Activated T-cell treated with anti-CD3 and anti-CD28 coated beads, Interleukin-2, amount 50 U/mL, for 4 hours (primary cell): Measurements from ENCODE around the gene MFSD6. TPM values are rescaled to one million over a fixed set of nuclear protein-coding genes. Genes with fewer than 3 reads are reported as not detected.
"Not testable (repeated sequence)": the region's sequence is repeated elsewhere in the genome, so short reads cannot be mapped to it uniquely, and the experiment has no call there.

Experiments
- ATAC-seq, 2 donors: fragments of 200-7000 bp; cut with Tn5 transposase; one replicate each; pipeline ENCODE4 v1.10.0; 2021
- DNase-seq: peaks from one replicate; pipeline ENCODE4 v3.0.0-alpha.2; 2020
- H3K27me3 Mint-ChIP-seq: one replicate; pipeline ENCODE4 v1.8.0; 2021; ENCODE audit warnings: low read depth, mixed read lengths
- H3K36me3 Mint-ChIP-seq: one replicate; pipeline ENCODE4 v1.8.0; 2022; ENCODE audit warnings: mixed read lengths; ENCODE audit not compliant: insufficient read depth
- H3K4me1 Mint-ChIP-seq: one replicate; pipeline ENCODE4 v1.8.0; 2021; ENCODE audit warnings: low read depth, mixed read lengths
- H3K4me3 Mint-ChIP-seq: one replicate; pipeline ENCODE4 v1.8.0; 2021; ENCODE audit warnings: mild to moderate bottlenecking, moderate library complexity, mixed read lengths
- H3K9me3 Mint-ChIP-seq: one replicate; pipeline ENCODE4 v1.8.0; 2021; ENCODE audit warnings: mixed read lengths
- total RNA-seq, 3 donors: library from RNA; stranded (reverse); gene quantifications; one replicate each; pipeline ENCODE4 v1.2.1, GENCODE V29; 2021

MFSD6 gene
- total RNA-seq, 3 donors from 2014 or later: 38.2 to 42.1 (median 41.0) TPM

DNA sequence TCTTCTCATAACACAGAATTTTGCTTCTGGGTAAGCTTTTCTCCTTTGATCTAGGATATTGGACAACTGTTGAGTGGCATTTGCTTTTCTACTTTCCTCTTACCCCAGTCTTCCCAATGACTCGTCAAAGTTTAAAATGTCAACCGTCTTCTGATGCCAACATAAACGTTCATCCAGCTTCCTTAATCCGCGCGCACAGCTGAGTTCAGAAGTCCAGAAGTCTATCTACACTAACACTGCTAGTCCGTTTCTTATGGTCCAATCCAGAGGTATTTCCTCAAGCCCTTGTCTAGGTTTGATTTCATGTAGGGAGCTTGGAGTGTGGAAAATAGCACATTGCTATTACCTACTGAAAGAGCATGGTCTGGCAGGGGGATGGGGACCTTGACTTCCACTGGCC, 48.7 kb downstream of the MFSD6 start:
- ATAC-seq (no peak), DNase-seq (no peak)
- peaks cover 41% of the 10 kb centered on the region for H3K36me3 Mint-ChIP-seq
- no peaks in the 10 kb centered on the region for H3K27me3 Mint-ChIP-seq
- no peak overlapping the region for H3K4me3 Mint-ChIP-seq
- H3K9me3 Mint-ChIP-seq: no peaks in the 10 kb centered on the region
- H3K4me1 Mint-ChIP-seq: peaks cover 45% of the 10 kb centered on the region

DNA sequence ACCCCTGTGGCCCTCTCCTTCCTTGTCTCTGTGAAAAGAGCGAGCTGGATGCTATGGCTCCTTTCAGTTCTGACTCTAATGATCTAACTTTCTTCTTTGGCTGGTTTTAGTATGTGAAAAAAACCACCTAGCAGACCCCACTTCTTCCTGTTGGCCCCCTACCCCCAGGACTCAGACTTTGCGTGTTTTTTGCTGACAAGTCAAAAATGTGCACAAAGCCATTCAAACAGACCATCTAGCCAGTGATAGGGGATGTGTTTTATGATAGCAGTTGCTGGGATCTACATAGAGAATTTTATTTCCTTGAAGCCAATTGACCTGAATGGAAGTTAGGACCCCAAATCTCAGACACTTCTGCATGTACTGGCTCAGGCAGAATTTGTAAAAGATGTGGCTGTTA, 49.1 kb downstream of the MFSD6 start:
- no peaks in the 10 kb centered on the region for H3K9me3 Mint-ChIP-seq
- H3K4me3 Mint-ChIP-seq: no peak overlapping the region
- H3K4me1 Mint-ChIP-seq: peaks cover 46% of the 10 kb centered on the region
- no peaks in the 10 kb centered on the region for H3K27me3 Mint-ChIP-seq
- peaks cover 41% of the 10 kb centered on the region for H3K36me3 Mint-ChIP-seq
- no peak for DNase-seq
- ATAC-seq: no peak

DNA sequence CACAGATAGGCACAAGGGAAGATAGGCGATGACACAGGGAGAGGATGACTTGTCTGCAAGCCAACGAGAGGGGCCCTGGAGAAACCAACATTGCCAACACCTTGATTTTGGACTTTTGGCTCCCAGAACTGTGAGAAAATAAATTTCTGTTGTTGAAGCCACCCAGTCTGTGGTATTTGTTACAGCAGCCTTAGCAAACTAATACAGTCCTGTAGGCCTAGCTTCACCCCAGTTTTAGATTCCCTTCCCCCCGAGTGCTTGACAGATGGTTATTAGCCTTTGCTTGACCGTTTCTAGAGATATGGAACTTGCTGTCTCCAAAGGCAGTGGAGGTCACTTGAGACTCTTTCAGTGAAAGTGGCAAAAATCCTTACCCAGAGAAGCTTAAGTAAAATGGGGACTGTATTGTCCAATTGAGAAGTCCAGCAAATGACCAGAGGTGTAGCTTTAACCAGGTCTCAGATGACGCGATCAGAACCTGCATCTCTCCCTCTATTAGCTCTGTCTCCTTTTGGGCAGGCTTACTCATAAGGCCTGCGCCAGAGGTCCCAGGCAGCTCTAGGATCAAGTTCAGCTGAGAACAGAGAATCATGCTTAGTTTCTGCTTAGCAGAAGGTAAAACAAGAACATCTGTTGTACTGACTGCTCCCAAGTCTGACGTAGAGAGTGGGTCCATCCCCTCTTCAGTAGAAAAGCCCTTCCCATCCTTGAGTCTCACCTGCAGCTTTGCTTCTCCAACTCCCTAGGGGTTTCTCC, 50.4 kb downstream of the MFSD6 start:
- ATAC-seq (no peak), DNase-seq (no peak)
- Mint-ChIP-seq H3K9me3 (no peaks in the 10 kb centered on the region), H3K4me3 (no peak overlapping the region), H3K27me3 (no peaks in the 10 kb centered on the region), H3K36me3 (peaks cover 39% of the 10 kb centered on the region), H3K4me1 (peaks cover 45% of the 10 kb centered on the region)

GRCh38 chr2:190459881-190460280, 51.7 kb downstream of the MFSD6 start:
- Mint-ChIP-seq H3K27me3 (no peaks in the 10 kb centered on the region), H3K4me1 (peaks cover 56% of the 10 kb centered on the region), H3K36me3 (peaks cover 33% of the 10 kb centered on the region), H3K9me3 (no peaks in the 10 kb centered on the region), H3K4me3 (no peak overlapping the region)
- ATAC-seq (no peak), DNase-seq (no peak)

DNA sequence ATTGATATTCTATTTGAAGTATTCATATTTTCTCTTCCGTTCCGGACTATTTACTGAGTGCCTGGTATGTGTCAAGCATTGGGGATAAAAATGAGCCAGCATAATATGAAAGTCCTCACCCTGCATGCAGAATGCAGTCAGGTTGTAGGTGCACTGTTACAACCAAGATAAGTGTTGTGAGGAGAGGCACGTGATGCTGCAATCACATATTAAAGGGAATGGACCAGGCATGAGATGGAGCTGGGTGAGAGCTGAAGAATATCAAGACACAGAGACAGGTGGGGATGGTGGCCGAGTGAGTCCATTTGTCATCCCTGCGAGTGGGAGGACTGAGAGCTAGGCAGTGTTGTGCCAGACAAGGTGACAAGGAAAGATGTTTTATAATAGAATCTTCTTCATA, 52.3 kb downstream of the MFSD6 start:
- Mint-ChIP-seq H3K9me3 (no peaks in the 10 kb centered on the region), H3K4me1 (peaks cover 57% of the 10 kb centered on the region), H3K27me3 (no peaks in the 10 kb centered on the region), H3K36me3 (peaks cover 31% of the 10 kb centered on the region), H3K4me3 (no peak overlapping the region)
- DNase-seq (no peak), ATAC-seq (no peak)

DNA sequence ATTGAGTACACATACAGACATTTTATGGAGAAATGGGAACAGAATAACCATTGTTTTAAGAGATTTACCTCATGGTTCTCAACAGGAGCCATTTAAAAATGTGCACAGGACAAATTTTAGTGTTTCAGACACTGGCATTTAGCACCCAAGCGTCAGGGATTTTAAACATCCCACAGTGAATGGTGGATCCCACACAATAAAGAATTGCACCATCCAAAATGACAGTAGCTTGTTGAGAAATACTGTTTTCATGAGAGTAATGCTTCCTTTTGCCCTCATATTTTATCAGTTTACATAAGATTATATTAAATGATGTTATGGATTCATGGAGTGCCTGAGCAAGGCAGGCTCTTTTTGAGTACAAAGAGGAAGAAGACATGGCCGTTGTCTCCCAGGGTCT, 54.0 kb downstream of the MFSD6 start:
- no peaks in the 10 kb centered on the region for H3K27me3 Mint-ChIP-seq
- H3K4me1 Mint-ChIP-seq: peaks cover 67% of the 10 kb centered on the region
- no peak overlapping the region for H3K4me3 Mint-ChIP-seq
- no peak for ATAC-seq
- H3K9me3 Mint-ChIP-seq: no peaks in the 10 kb centered on the region
- peaks cover 32% of the 10 kb centered on the region for H3K36me3 Mint-ChIP-seq
- DNase-seq: no peak

GRCh38 chr2:190462611-190463010, 54.5 kb downstream of the MFSD6 start:
- no peak for ATAC-seq
- no peak for DNase-seq
- Mint-ChIP-seq H3K27me3 (no peaks in the 10 kb centered on the region), H3K36me3 (peaks cover 32% of the 10 kb centered on the region), H3K9me3 (no peaks in the 10 kb centered on the region), H3K4me1 (peaks cover 68% of the 10 kb centered on the region), H3K4me3 (no peak overlapping the region)

GRCh38 chr2:190465060-190465459, 56.9 kb downstream of the MFSD6 start:
- no peak overlapping the region for H3K4me3 Mint-ChIP-seq
- DNase-seq (no peak), ATAC-seq (no peak)
- H3K4me1 Mint-ChIP-seq: peaks cover 74% of the 10 kb centered on the region
- H3K36me3 Mint-ChIP-seq: peaks cover 33% of the 10 kb centered on the region
- H3K27me3 Mint-ChIP-seq: no peaks in the 10 kb centered on the region
- H3K9me3 Mint-ChIP-seq: no peaks in the 10 kb centered on the region

- peaks cover 66% of the 10 kb centered on the region for H3K4me1 Mint-ChIP-seq
- DNase-seq: no peak
- ATAC-seq: no peak
- H3K27me3 Mint-ChIP-seq: no peaks in the 10 kb centered on the region
- no peak overlapping the region for H3K4me3 Mint-ChIP-seq
- H3K9me3 Mint-ChIP-seq: no peaks in the 10 kb centered on the region
- peaks cover 42% of the 10 kb centered on the region for H3K36me3 Mint-ChIP-seq
Measured at GRCh38 chr2:190466819-190467446, 58.8 kb downstream of the MFSD6 start.

- peaks cover 4% of the 10 kb centered on the region for H3K9me3 Mint-ChIP-seq
- H3K27me3 Mint-ChIP-seq: no peaks in the 10 kb centered on the region
- no peak overlapping the region for H3K4me3 Mint-ChIP-seq
- peaks cover 60% of the 10 kb centered on the region for H3K4me1 Mint-ChIP-seq
- ATAC-seq: no peak
- DNase-seq: no peak
- peaks cover 45% of the 10 kb centered on the region for H3K36me3 Mint-ChIP-seq
Measured at GRCh38 chr2:190467575-190468083, 59.5 kb downstream of the MFSD6 start.

DNA sequence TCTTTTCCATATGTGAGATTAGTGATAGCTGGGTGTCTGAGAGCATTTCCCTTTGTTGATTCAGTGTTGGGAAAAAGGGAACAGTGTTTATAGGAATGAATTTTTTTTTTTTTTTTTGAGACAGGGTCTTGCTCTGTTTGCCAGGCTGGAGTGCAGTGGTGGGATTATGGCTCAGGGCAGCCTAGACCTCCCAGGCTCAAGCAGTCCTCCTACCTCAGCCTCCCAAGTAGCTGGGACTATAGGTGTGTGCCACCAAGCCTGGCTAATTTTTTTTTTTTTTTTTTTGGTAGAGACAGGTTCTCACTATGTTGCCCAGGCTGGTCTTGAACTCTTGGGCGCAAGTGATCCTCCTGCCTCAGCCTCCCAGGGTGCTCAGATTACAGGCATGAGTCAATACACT, 60.2 kb downstream of the MFSD6 start:
- H3K36me3 Mint-ChIP-seq: peaks cover 44% of the 10 kb centered on the region
- H3K27me3 Mint-ChIP-seq, DNase-seq, H3K9me3 Mint-ChIP-seq, ATAC-seq, H3K4me3 Mint-ChIP-seq: not testable (repeated sequence)
- H3K4me1 Mint-ChIP-seq: peaks cover 56% of the 10 kb centered on the region

- DNase-seq (no peak), ATAC-seq (no peak)
- Mint-ChIP-seq H3K27me3 (no peaks in the 10 kb centered on the region), H3K4me3 (no peak overlapping the region), H3K4me1 (peaks cover 53% of the 10 kb centered on the region), H3K9me3 (peaks cover 4% of the 10 kb centered on the region), H3K36me3 (peaks cover 46% of the 10 kb centered on the region)
Measured at GRCh38 chr2:190468814-190469569, 60.8 kb downstream of the MFSD6 start.

DNA sequence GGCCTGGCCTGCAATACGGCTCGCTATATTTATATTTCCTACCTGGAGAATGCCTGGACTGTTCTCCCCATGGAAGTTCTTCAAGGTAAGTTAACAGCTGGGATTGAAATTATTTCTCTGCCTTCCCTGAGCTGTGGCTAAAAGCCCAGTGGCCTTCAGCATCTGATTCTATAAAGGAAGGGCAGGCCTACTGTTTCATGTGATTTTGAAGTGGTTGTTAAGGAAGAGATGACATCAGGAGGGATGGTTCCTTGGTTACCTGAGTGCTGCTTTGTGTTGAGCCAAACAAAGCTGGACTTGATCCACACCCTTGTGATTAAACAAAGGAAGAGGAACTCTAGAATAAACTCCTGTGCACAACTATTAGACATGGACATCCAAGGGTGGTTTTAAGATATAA, 61.6 kb downstream of the MFSD6 start:
- Mint-ChIP-seq H3K4me1 (peaks cover 45% of the 10 kb centered on the region), H3K9me3 (peaks cover 4% of the 10 kb centered on the region), H3K4me3 (no peak overlapping the region), H3K36me3 (peaks cover 46% of the 10 kb centered on the region), H3K27me3 (no peaks in the 10 kb centered on the region)
- DNase-seq (no peak), ATAC-seq (no peak)

GRCh38 chr2:190470256-190470826, 62.2 kb downstream of the MFSD6 start:
- peaks cover 4% of the 10 kb centered on the region for H3K9me3 Mint-ChIP-seq
- H3K4me1 Mint-ChIP-seq: peaks cover 40% of the 10 kb centered on the region
- no peaks in the 10 kb centered on the region for H3K27me3 Mint-ChIP-seq
- peaks cover 48% of the 10 kb centered on the region for H3K36me3 Mint-ChIP-seq
- no peak for ATAC-seq
- no peak for DNase-seq
- no peak overlapping the region for H3K4me3 Mint-ChIP-seq
